K562 treated with DMSO at 1 percent for 4 hours (cell line): ENCODE data around the gene SELENOK. TPM values are rescaled to one million over a fixed set of nuclear protein-coding genes. Genes with fewer than 3 reads are reported as not detected.

Experiments used
- total RNA-seq: library from RNA; unstranded; fragments of 300-600 nt; gene quantifications from 2 replicates; pipeline ENCODE4 v1.2.3, GENCODE V29; 2022; ENCODE audit not compliant: insufficient read depth

The SELENOK gene
- total RNA-seq, result 40.0 and 44.6 TPM in 2 replicates

GRCh38 chr3:53891497-53892285 lies at the start of gene SELENOK:
TSS of gene SELENOK (minus strand) at chr3:53891859.

GRCh38 chr3:53881691-53882593 lies 9.7 kb downstream of the SELENOK start, which contains the start of gene ACTR8:
TSS of gene ACTR8 (minus strand) at chr3:53882152. CDS start at chr3:53882101, 51 bp downstream.

GRCh38 chr3:53846134-53846850 lies 45.4 kb downstream of the SELENOK start, which contains the start of the genes CHDH and IL17RB:
TSS of gene CHDH (minus strand) at chr3:53846419. CDS start at chr3:53824008, 22,411 bp downstream.
TSS of gene IL17RB (plus strand) at chr3:53846568. CDS start at chr3:53846589, 21 bp downstream.

Other genes with a start within 250 kb of the SELENOK start
- 0.07 and 0.25 TPM in 2 replicates for gene CHDH, start 45.4 kb downstream of the SELENOK start, total RNA-seq
- 0.47 TPM in 1 of 2 replicates, not detected in the other for gene IL17RB, start 45.3 kb downstream of the SELENOK start, total RNA-seq
- 6.1 and 6.9 TPM in 2 replicates for gene ACTR8, start 9.7 kb downstream of the SELENOK start, total RNA-seq
- not detected in 2 replicates for gene CACNA2D3, start 230.7 kb upstream of the SELENOK start, total RNA-seq